H9 (cell line): Measurements from ENCODE around the gene DOCK2. TPM values are rescaled to one million over a fixed set of nuclear protein-coding genes. Genes with fewer than 3 reads are reported as not detected.

Experiments
- DNase-seq: peaks from one replicate; pipeline ENCODE4 v3.0.0-alpha.2; 2017
- H2AFZ ChIP-seq: one replicate; pipeline ENCODE4 v1.6.1; 2013; ENCODE audit warnings: mild to moderate bottlenecking, low read length, control low read depth, moderate library complexity
- H2AK5ac ChIP-seq: 2 replicates; pipeline ENCODE4 v1.6.1; 2013; ENCODE audit warnings: low read length, control low read depth, mixed read lengths; ENCODE audit not compliant: insufficient read length
- H2BK120ac ChIP-seq: one replicate; pipeline ENCODE4 v1.6.1; 2013; ENCODE audit warnings: low read depth, mild to moderate bottlenecking, low read length, control low read depth, inconsistent platforms; ENCODE audit not compliant: poor library complexity, severe bottlenecking
- H2BK12ac ChIP-seq: 2 replicates; pipeline ENCODE4 v1.6.1; 2013; ENCODE audit warnings: low read length, control low read depth, mixed read lengths, low read depth; ENCODE audit not compliant: insufficient read length
- H2BK15ac ChIP-seq: 2 replicates; pipeline ENCODE4 v1.6.1; 2013; ENCODE audit warnings: low read depth, low read length, control low read depth
- H2BK20ac ChIP-seq: one replicate; pipeline ENCODE4 v1.6.1; 2013; ENCODE audit warnings: low read depth, mild to moderate bottlenecking, low read length, control low read depth, inconsistent platforms; ENCODE audit not compliant: poor library complexity, severe bottlenecking
- H2BK5ac ChIP-seq: 2 replicates; pipeline ENCODE4 v1.6.1; 2013; ENCODE audit warnings: low read length, control low read depth, mixed read lengths; ENCODE audit not compliant: insufficient read length
- H3K14ac ChIP-seq: 2 replicates; pipeline ENCODE4 v1.6.1; 2013; ENCODE audit warnings: low read length, control low read depth; ENCODE audit not compliant: insufficient read depth
- H3K18ac ChIP-seq: 2 replicates; pipeline ENCODE4 v1.6.1; 2013; ENCODE audit warnings: low read depth, mild to moderate bottlenecking, mixed read lengths, low read length, control low read depth; ENCODE audit not compliant: insufficient read length
- H3K23ac ChIP-seq: 2 replicates; pipeline ENCODE4 v1.6.1; 2013; ENCODE audit warnings: low read length, control low read depth, mixed read lengths, low read depth; ENCODE audit not compliant: insufficient read length
- H3K23me2 ChIP-seq: 2 replicates; pipeline ENCODE4 v1.6.1; 2013; ENCODE audit warnings: low read depth, mild to moderate bottlenecking, mixed read lengths, low read length, control low read depth; ENCODE audit not compliant: insufficient read length, poor library complexity, severe bottlenecking
- H3K27ac ChIP-seq: 2 replicates; pipeline ENCODE4 v1.5.1; 2013; ENCODE audit warnings: low read length, control low read depth, mixed read lengths, low read depth; ENCODE audit not compliant: insufficient read length
- H3K27me3 ChIP-seq: 2 replicates; pipeline ENCODE4 v1.6.1; 2013; ENCODE audit warnings: low read length, control low read depth, inconsistent platforms; ENCODE audit not compliant: insufficient read depth
- H3K4ac ChIP-seq: 2 replicates; pipeline ENCODE4 v1.6.1; 2013; ENCODE audit warnings: low read depth, mild to moderate bottlenecking, control low read depth, inconsistent platforms, low read length, moderate library complexity
- H3K4me1 ChIP-seq: 2 replicates; pipeline ENCODE4 v1.6.1; 2013; ENCODE audit warnings: low read length, control low read depth, inconsistent platforms; ENCODE audit not compliant: insufficient read depth
- H3K4me2 ChIP-seq: 2 replicates; pipeline ENCODE4 v1.6.1; 2013; ENCODE audit warnings: low read length, control low read depth, mixed read lengths; ENCODE audit not compliant: insufficient read length, insufficient read depth
- H3K56ac ChIP-seq: 2 replicates; pipeline ENCODE4 v1.6.1; 2013; ENCODE audit warnings: low read depth, mild to moderate bottlenecking, mixed read lengths, low read length, control low read depth; ENCODE audit not compliant: insufficient read length
- H3K79me1 ChIP-seq: 2 replicates; pipeline ENCODE4 v1.6.1; 2013; ENCODE audit warnings: low read depth, mild to moderate bottlenecking, moderate library complexity, low read length, control low read depth, inconsistent platforms; ENCODE audit not compliant: insufficient read depth, poor library complexity, severe bottlenecking
- H3K79me2 ChIP-seq: 2 replicates; pipeline ENCODE4 v1.6.1; 2013; ENCODE audit warnings: low read length, control low read depth, inconsistent platforms; ENCODE audit not compliant: insufficient read depth
- H3K9ac ChIP-seq: 2 replicates; pipeline ENCODE4 v1.6.1; 2013; ENCODE audit warnings: low read length, control low read depth, mixed read lengths; ENCODE audit not compliant: insufficient read length; ENCODE audit errors: extremely low read depth
- H3K9me3 ChIP-seq: one replicate; pipeline ENCODE4 v1.6.1; 2013; ENCODE audit warnings: low read depth, low read length, inconsistent platforms; ENCODE audit not compliant: control insufficient read depth
- H3T11ph ChIP-seq: one replicate; pipeline ENCODE4 v1.6.1; 2013; ENCODE audit warnings: mild to moderate bottlenecking, low read length, control low read depth, inconsistent platforms
- H4K20me1 ChIP-seq: one replicate; pipeline ENCODE4 v1.6.1; 2013; ENCODE audit not compliant: control insufficient read depth, insufficient read length, insufficient read depth
- H4K5ac ChIP-seq: 2 replicates; pipeline ENCODE4 v1.6.1; 2013; ENCODE audit warnings: low read depth, mild to moderate bottlenecking, mixed read lengths, low read length, control low read depth; ENCODE audit not compliant: insufficient read length
- H4K8ac ChIP-seq: replicated peaks from 2 replicates; pipeline ENCODE4 v1.6.1; 2013; ENCODE audit warnings: low read length, control low read depth, mixed read lengths, low read depth; ENCODE audit not compliant: insufficient read length
- H4K91ac ChIP-seq: 2 replicates; pipeline ENCODE4 v1.6.1; 2013; ENCODE audit warnings: low read depth, mild to moderate bottlenecking, moderate library complexity, mixed read lengths, low read length, control low read depth; ENCODE audit not compliant: insufficient read length
- H3K27ac Mint-ChIP-seq, 3 experiments: 2 replicates in 2 of 3; 3 replicates in 1 of 3; pipeline ENCODE4 v1.8.0; 2020 to 2021; ENCODE audit warnings: mixed read lengths in 3 of 3, mild to moderate bottlenecking in 1 of 3, moderate library complexity in 1 of 3
- H3K27me3 Mint-ChIP-seq: 2 replicates; pipeline ENCODE4 v1.8.0; 2021; ENCODE audit warnings: low read depth, mild to moderate bottlenecking, moderate library complexity, mixed read lengths
- H3K36me3 Mint-ChIP-seq, 3 experiments: 2 replicates in 2 of 3; 3 replicates in 1 of 3; pipeline ENCODE4 v1.8.0; 2020 to 2021; ENCODE audit warnings: low read depth in 3 of 3, mixed read lengths in 3 of 3; ENCODE audit not compliant: insufficient read depth in 1 of 3
- H3K4me1 Mint-ChIP-seq, 2 experiments: 2 replicates each; pipeline ENCODE4 v1.8.0; 2020; ENCODE audit warnings: mixed read lengths in 2 of 2
- H3K4me3 Mint-ChIP-seq, 2 experiments: 2 replicates in 1 of 2; 3 replicates in 1 of 2; pipeline ENCODE4 v1.8.0; 2020 to 2021; ENCODE audit warnings: mild to moderate bottlenecking in 2 of 2, mixed read lengths in 2 of 2, moderate library complexity in 1 of 2
- H3K9me3 Mint-ChIP-seq, 2 experiments: 2 replicates in 1 of 2; 3 replicates in 1 of 2; pipeline ENCODE4 v1.8.0; 2020; ENCODE audit warnings: mild to moderate bottlenecking in 2 of 2, mixed read lengths in 2 of 2, moderate library complexity in 1 of 2
- CTCF ChIP-seq: fragments of 200-600 bp; sonication (generic); conservative IDR thresholded peaks from 3 replicates; pipeline ENCODE4 v1.8.0; 2021; ENCODE audit warnings: antibody characterized with exemption, mild to moderate bottlenecking
- WGBS: extraction: QIAGEN DNeasy Blood & Tissue Kit; methylation state at CpG from one replicate; pipeline ENCODE4 v1.1.7; 2013; ENCODE audit warnings: missing lambda C conversion rate, low lambda C conversion rate, mixed read lengths; ENCODE audit not compliant: insufficient read length; ENCODE audit errors: extremely low coverage; 5-methylcytosine and 5-hydroxymethylcytosine counted together
- total RNA-seq: library from RNA; stranded (reverse); gene quantifications from 2 replicates; pipeline ENCODE4 v1.2.1, GENCODE V29; 2021

Gene DOCK2
- total RNA-seq, 1 experiment from 2014 or later, result 7.8 TPM

GRCh38 chr5:170113522-170113900 lies 476.4 kb downstream of the DOCK2 start:
- Mint-ChIP-seq H3K4me1 (peaks cover 33 to 45% of the 10 kb centered on the region in 2 experiments), H3K27ac (peak overlapping the region in 1 of 3 experiments; percentile 71; a peak in 1 of 7 replicates), H3K27me3 (peaks cover 84% of the 10 kb centered on the region), H3K9me3 (peaks cover 20 to 22% of the 10 kb centered on the region in 2 experiments), H3K4me3 (no peak overlapping the region), H3K36me3 (peaks cover 9 to 18% (median 12%) of the 10 kb centered on the region in 3 experiments; a peak in 6 of 7 replicates)
- no peak overlapping the region for H3K23ac ChIP-seq
- no peak overlapping the region for H3K56ac ChIP-seq
- H2BK20ac ChIP-seq, result no peak overlapping the region
- no peak overlapping the region for H2AK5ac ChIP-seq
- H3K79me2 ChIP-seq, result no peaks in the 10 kb centered on the region
- H3K27ac ChIP-seq, result no peak overlapping the region
- no peak overlapping the region for H2BK12ac ChIP-seq
- H3K23me2 ChIP-seq, result no peaks in the 10 kb centered on the region
- no peak for DNase-seq
- no peak overlapping the region for H2BK120ac ChIP-seq
- no peaks in the 10 kb centered on the region for H4K20me1 ChIP-seq
- peaks cover 6% of the 10 kb centered on the region for H3K9me3 ChIP-seq
- no peaks in the 10 kb centered on the region for H3K4me1 ChIP-seq
- no peak overlapping the region for H2AFZ ChIP-seq
- H3K27me3 ChIP-seq, result no peaks in the 10 kb centered on the region; the same call in 1 of the 2 replicates
- H3K79me1 ChIP-seq, result no peaks in the 10 kb centered on the region
- WGBS, result no CpG with 5 or more reads among the region's 3 CpGs
- H2BK15ac ChIP-seq, result no peak overlapping the region
- TF ChIP-seq CTCF, result no peak
- H4K8ac ChIP-seq, result no peak overlapping the region
- no peak overlapping the region for H3K4ac ChIP-seq
- H2BK5ac ChIP-seq, result no peak overlapping the region
- H3K18ac ChIP-seq, result no peak overlapping the region
- H3K14ac ChIP-seq, result no peak overlapping the region
- no peak overlapping the region for H3K4me2 ChIP-seq
- H3T11ph ChIP-seq, result no peak overlapping the region
- H4K5ac ChIP-seq, result no peak overlapping the region
- no peak overlapping the region for H4K91ac ChIP-seq
- no peak overlapping the region for H3K9ac ChIP-seq
